Effector memory CD4-positive, alpha-beta T cell (primary cell): ENCODE results near the gene ZNF296.

ENCODE experiments used
- DNase-seq, 3 donors: peaks; one replicate each; pipeline ENCODE4 v3.0.0-alpha.2; 2020
- H3K27ac ChIP-seq: 2 replicates; pipeline ENCODE4 v1.7.0; 2013; ENCODE audit warnings: mild to moderate bottlenecking, low read length, moderate library complexity; ENCODE audit not compliant: insufficient read depth, poor library complexity, severe bottlenecking
- H3K27me3 ChIP-seq: replicated peaks from 2 replicates; pipeline ENCODE4 v1.7.0; 2013; ENCODE audit warnings: mild to moderate bottlenecking, low read length; ENCODE audit not compliant: insufficient read depth, control insufficient read depth, poor library complexity, severe bottlenecking
- H3K36me3 ChIP-seq: 2 replicates; pipeline ENCODE4 v1.7.0; 2013; ENCODE audit warnings: mild to moderate bottlenecking, low read length, moderate library complexity; ENCODE audit not compliant: control insufficient read depth, insufficient read depth
- H3K4me1 ChIP-seq: 2 replicates; pipeline ENCODE4 v1.7.0; 2013; ENCODE audit warnings: low read length, mild to moderate bottlenecking; ENCODE audit not compliant: control insufficient read depth, insufficient read depth, poor library complexity, severe bottlenecking
- H3K4me3 ChIP-seq: 2 replicates; pipeline ENCODE4 v1.7.0; 2013; ENCODE audit warnings: low read length, low read depth, mild to moderate bottlenecking; ENCODE audit not compliant: insufficient read depth, poor library complexity, severe bottlenecking
- H3K9me3 ChIP-seq: 2 replicates; pipeline ENCODE4 v1.7.0; 2013; ENCODE audit warnings: mild to moderate bottlenecking, low read length, moderate library complexity; ENCODE audit not compliant: control insufficient read depth

The ZNF296 gene

DNA sequence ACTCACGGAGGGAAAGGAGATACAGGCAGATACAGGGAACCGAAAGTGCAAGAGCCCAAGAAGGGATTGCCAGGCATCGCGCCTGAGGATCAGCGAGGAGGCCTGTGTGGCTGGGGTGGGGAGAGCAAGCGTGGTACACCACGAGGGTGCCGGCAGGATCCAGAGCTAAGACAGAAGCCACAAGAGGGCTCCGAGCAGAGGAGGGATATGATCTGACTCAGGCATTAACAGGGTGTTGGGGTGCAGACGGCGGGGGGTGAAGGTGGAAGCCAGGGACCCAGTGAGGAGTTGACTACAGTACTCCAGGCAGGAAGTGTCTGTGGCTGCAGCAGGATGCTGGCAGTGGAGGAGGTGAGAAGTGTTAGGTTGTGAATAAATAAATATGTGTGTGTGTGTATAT lies 11.3 kb upstream of the ZNF296 start:
- H3K9me3 ChIP-seq = no peaks in the 10 kb centered on the region
- DNase-seq = peak; percentile 52 to 72 (median 70)
- H3K27me3 ChIP-seq = no peaks in the 10 kb centered on the region
- no peaks in the 10 kb centered on the region for H3K4me1 ChIP-seq
- no peak overlapping the region for H3K27ac ChIP-seq
- peaks cover 7% of the 10 kb centered on the region for H3K36me3 ChIP-seq
- H3K4me3 ChIP-seq = no peak overlapping the region

DNA sequence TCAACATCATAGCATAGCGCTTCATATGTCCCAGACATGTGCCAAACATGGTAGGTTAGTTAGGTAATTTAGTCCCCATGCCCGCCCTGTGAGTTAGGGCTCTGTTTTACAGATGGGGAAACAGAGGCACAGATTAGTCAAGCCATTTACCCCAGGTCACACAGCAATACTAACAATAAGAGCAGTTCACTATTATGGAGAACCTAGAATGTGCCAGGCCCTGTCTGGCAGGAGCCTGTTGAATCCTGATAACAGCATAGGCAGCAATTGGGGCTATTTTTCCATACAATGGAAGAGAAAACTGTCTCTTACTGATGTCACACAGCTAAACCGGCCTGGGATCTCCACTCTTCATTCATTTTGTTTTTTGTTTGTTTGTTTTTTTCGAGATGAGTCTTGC lies 10.2 kb upstream of the ZNF296 start:
- DNase-seq = no peak
- H3K36me3 ChIP-seq = peaks cover 14% of the 10 kb centered on the region
- H3K27me3 ChIP-seq = no peaks in the 10 kb centered on the region
- H3K4me3 ChIP-seq = no peak overlapping the region
- H3K27ac ChIP-seq = no peak overlapping the region
- no peaks in the 10 kb centered on the region for H3K4me1 ChIP-seq
- H3K9me3 ChIP-seq = no peaks in the 10 kb centered on the region

DNA sequence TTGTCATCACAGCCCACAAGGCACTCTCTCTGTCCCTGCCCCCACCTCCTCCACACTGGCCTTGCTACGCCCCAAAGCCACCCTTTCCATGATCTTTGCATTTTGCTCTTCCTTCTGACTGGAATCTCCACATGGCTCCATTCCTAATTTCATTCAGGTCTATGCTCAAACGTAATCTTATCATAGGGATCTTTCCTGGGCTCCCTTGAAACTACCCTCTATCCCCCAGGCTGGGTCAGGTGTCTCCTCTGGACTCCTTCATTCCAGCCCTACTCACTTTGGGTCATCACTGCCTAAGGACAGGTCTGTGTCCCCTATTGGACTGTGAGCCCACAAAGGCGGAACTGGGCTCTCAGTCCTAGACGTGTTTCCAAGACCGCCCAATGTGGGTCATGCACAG lies 5.9 kb upstream of the ZNF296 start:
- H3K27ac ChIP-seq = no peak overlapping the region
- H3K4me1 ChIP-seq = peaks cover 23% of the 10 kb centered on the region
- no peak for DNase-seq
- H3K27me3 ChIP-seq = no peaks in the 10 kb centered on the region
- H3K4me3 ChIP-seq = no peak overlapping the region
- H3K36me3 ChIP-seq = peaks cover 6% of the 10 kb centered on the region
- H3K9me3 ChIP-seq = no peaks in the 10 kb centered on the region

DNA sequence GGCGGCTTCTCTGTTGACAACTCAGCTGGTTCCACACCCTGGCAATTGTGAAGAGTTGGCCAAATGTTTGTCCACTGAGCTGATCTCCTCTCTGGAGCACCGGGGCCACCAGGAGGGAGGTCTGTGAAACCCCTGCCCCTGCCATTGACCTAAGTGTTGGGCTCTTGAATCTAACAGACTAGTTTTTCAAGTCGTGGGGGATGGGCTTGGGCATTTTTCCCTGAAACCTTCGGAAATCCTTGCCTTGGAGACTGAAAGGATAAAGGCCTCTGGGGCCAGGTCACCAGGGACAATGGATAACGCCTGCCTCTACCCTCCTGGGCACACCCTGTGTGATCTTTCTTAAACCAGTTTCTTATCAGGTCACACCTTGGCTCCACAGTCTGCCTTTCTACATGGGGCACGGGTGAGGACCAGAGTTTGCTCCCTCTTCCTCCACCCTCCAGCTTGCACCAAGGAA lies 3.7 kb upstream of the ZNF296 start:
- Histone ChIP-seq H3K4me3 (peak overlapping the region; percentile 82), H3K27me3 (no peaks in the 10 kb centered on the region), H3K9me3 (no peaks in the 10 kb centered on the region), H3K27ac (no peak overlapping the region), H3K36me3 (peaks cover 6% of the 10 kb centered on the region), H3K4me1 (peaks cover 36% of the 10 kb centered on the region)
- DNase-seq = no peak

DNA sequence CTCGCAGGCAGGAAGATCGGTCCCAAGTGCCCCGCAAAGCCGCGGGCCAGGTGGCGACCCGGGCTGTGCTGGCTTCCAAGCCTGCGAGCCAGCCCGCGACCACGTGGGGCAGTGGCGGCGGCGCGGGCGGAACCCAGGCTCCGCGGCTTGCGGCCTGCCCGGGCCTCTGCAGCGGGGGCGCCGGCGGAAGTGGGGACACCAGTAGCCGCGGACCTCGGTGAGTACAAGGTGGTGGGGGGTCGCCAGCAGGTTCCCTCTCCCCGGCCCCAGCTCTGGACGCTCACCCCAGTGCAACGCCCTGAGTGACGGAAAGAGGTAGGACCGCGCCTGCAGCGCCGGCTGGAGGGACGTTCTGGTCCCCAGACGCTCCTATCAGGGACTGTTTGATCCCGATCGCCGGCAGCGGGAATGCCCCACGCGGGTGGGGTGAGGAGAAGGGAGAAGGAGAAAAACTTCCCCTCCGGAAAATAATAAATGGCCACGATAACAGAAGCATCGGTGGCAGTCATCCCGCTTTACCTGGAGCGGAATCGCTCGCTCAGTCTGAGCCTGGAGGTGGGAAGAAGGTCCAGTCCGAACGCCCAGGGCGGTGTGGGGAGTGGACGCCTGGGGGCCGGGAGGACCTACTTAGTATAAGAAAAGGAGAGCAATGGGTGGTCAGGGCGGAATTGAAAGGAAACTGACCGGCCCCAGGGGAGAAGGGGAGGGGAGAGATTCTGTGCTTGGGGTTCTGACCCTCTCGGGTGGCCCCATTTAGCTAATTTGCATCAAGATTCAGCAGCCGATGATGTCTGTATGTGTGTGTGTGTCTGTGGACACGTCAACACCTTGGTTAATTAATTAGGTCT lies 3.0 kb upstream of the ZNF296 start, which contains the start of gene GEMIN7:
Gene GEMIN7, plus strand, starts transcription at position 198 of the 848 bp plus-strand sequence. CDS start 10,855 bp downstream, outside the sequence.
- DNase-seq = peak; percentile 59 to 62 (median 61)
- H3K4me3 ChIP-seq = peak within 1 kb of the TSS; percentile 82
- peaks cover 6% of the 10 kb centered on the region for H3K36me3 ChIP-seq
- H3K27me3 ChIP-seq = no peaks in the 10 kb centered on the region
- no peaks in the 10 kb centered on the region for H3K9me3 ChIP-seq
- H3K27ac ChIP-seq = peak within 1 kb of the TSS; percentile 69
- peaks cover 36% of the 10 kb centered on the region for H3K4me1 ChIP-seq

DNA sequence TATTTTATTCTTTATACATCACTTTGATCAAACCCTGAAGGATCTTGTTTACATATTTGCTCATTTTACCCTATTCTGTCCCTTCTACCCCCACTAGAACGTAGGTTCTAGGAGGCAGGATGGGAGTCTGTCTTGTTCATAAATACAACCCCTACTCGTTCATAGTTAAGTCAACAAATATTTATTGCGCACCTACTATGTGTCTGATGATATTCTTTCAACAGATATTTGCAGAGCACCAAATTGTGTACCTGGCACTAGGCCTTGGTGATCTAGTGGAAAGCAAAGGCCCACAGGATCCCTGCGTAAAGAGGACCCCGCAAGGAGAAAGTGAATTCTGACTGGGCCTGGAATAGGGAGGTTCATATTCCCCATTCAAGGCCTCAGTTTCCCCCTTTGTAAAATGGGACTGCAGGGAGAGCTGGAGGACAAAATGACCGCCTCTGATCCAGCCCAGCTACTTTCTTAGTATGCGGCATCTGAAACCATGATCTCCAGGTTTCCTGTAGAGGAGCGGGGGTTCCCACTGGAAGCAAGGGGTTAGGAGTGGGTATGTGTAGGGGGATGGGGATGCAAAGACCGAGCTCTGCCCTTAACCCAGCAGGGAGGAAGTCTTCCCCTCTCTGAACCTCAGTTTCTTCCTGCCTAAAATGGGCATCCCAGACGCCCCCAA lies 2.2 kb upstream of the ZNF296 start:
- H3K9me3 ChIP-seq = no peaks in the 10 kb centered on the region
- H3K4me1 ChIP-seq = peaks cover 36% of the 10 kb centered on the region
- H3K27ac ChIP-seq = peak overlapping the region; percentile 69
- peak overlapping the region; percentile 82 for H3K4me3 ChIP-seq
- no peak for DNase-seq
- H3K36me3 ChIP-seq = peaks cover 6% of the 10 kb centered on the region
- no peaks in the 10 kb centered on the region for H3K27me3 ChIP-seq

DNA sequence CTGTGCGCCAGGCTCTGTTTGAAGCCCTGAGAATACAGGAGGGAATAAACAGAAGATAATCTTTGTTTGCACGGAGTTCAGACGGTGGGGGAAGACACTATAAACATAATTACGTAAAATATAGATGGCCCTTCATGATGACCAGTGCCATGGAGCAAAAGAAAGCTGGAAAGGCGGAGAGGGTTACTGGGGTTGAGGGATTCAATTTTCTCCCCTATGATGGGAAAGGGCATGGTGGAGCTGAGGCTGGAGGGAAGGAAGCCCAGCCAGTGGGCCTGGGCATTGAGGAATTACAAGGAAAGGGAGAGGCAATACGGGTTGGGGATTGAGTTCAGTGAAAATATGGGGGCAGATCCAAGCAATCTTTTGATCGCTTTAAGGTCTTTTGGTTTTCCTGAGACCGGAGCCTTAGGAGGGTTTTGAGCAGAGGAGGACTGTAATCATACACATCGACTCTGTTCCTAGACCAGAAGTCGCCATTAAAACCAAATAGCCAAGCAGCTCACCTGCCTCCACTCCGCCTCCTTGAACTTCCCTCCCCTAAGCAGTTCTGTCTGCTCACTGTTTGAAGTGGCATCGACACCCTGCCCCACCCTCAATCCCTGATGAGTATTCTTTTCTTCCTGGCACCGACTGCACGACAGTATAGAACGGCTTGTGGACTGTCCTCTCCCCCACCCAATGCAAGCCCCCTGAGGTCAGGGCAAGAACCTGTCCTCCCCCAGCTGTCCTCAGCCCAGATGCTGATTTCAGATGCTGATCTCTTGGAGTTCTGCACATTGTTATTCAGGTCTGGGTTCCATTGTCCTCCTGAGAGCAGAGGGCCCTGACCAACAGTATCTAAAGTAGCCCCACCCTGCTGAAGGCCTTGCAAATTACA lies 813 bp upstream of the ZNF296 start:
- peaks cover 36% of the 10 kb centered on the region for H3K4me1 ChIP-seq
- no peak overlapping the region for H3K4me3 ChIP-seq

DNA sequence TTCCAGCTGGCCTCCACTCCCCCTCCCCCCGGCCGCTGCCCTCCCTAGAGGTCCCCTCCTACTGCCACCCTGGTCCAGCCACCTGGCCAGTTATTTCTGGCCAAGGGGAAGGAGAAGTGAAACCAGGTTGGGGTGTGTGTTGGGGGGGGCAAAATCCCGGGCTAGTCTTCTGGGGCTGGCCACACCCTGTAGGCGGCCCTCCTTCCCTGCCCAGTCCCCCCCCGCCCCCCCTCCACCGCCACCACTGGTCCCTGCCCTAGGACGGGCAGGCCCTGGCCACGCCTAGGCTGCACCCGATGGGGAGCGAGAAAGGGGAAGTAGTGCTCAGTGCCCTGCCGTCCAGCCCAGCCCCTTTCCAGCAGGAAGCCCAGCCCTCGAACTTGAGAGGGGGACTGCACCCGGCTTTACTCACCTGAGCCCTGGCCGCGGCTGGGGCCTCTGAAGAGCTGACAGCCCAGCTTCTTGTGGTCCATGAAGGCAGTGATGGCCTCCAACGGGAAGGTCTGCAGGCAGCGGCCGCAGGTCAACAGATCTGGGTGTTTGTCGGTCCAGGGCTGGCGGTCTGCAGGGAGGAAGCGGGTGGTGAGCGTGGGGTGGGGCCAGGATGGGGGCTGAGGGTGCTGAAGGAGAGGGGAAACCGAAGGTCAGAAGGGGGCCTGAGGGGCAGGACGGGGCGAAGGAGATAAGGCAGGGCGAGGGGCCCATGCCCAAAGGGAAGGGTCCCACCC lies 813 bp downstream of the ZNF296 start:
- peak in 2 of 3 donors; percentile 25 to 28 for DNase-seq
- H3K4me1 ChIP-seq = peaks cover 32% of the 10 kb centered on the region
- H3K4me3 ChIP-seq = peak overlapping the region; percentile 57
- H3K27ac ChIP-seq = peak overlapping the region; percentile 51
- peaks cover 14% of the 10 kb centered on the region for H3K36me3 ChIP-seq
- H3K9me3 ChIP-seq = no peaks in the 10 kb centered on the region
- H3K27me3 ChIP-seq = no peaks in the 10 kb centered on the region

More for the DNA sequence above, 813 bp upstream of the ZNF296 start:
- H3K36me3 ChIP-seq = peaks cover 4% of the 10 kb centered on the region
- no peaks in the 10 kb centered on the region for H3K9me3 ChIP-seq
- H3K27me3 ChIP-seq = no peaks in the 10 kb centered on the region
- H3K27ac ChIP-seq = no peak overlapping the region
- DNase-seq = no peak

DNA sequence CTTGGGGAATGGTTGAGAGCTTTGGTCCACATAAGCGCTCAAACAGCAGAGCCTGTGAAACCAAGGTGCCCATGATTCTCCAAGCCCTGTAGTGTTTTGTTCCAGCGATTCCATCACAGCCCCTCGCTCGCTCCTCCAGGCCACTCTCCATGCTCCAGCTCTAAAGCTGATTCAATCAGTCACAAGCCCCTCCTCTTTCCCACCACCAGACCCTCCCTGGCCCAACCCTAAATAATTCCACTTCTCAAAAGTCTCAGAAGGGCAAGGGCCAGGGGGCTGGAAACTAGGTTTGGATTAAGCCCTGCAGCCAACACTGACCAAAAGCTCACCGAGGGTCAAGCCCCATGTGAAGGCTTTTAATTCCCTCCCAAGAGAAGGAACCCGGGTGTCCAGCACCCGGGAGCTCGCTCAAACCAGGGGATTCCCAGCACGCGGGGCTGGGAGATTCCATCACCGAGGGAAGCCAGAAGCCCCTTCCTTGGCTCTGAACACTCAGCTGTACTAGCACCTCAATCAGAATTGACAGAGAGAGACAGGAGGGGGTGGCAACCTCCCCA lies 1.5 kb downstream of the ZNF296 start:
- Histone ChIP-seq H3K4me1 (peaks cover 27% of the 10 kb centered on the region), H3K36me3 (peaks cover 21% of the 10 kb centered on the region), H3K27me3 (no peaks in the 10 kb centered on the region), H3K4me3 (no peak overlapping the region), H3K27ac (peak overlapping the region; percentile 51), H3K9me3 (no peaks in the 10 kb centered on the region)
- no peak for DNase-seq
